Cerebellar cortex (tissue), 1 donor: ENCODE measurements around the gene FHOD3.
"Not testable (repeated sequence)": the region's sequence is repeated elsewhere in the genome, so short reads cannot be mapped to it uniquely, and the experiment has no call there.

Source experiments
- DNase-seq: peaks from one replicate; pipeline ENCODE4 v3.0.0-alpha.2; 2015; ENCODE audit warnings: low spot score

Gene FHOD3

GRCh38 chr18:36451454-36452251 lies 154.1 kb downstream of the FHOD3 start:
- DNase-seq: no peak

GRCh38 chr18:36454245-36454644 lies 156.7 kb downstream of the FHOD3 start:
- no peak for DNase-seq

GRCh38 chr18:36454848-36455458 lies 157.4 kb downstream of the FHOD3 start:
- DNase-seq: no peak

DNA sequence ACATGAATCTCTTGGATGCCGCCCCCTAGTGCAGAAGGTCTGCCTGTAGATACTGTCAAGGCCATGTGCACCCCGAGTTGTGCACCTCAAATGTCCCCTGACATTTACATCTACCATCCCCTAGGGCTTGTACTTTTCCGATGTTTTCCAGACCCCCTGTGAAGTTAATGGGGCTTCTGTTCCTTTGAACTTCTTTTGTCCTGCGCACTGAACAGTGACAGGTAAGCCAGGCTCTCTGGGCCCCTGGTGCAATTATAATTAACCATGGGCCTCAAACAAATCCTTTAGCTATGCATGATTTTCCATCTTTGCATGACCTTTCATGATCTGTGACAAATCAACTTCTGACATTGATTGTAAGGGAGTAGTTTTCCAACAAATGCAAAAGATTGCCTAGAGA lies 158.4 kb downstream of the FHOD3 start:
- no peak for DNase-seq

- DNase-seq: no peak
These were observed 159.1 kb downstream of the FHOD3 start for GRCh38 chr18:36456622-36457021.

GRCh38 chr18:36457683-36458082 lies 160.2 kb downstream of the FHOD3 start:
- DNase-seq: no peak

GRCh38 chr18:36458306-36458705 lies 160.8 kb downstream of the FHOD3 start:
- no peak for DNase-seq

DNA sequence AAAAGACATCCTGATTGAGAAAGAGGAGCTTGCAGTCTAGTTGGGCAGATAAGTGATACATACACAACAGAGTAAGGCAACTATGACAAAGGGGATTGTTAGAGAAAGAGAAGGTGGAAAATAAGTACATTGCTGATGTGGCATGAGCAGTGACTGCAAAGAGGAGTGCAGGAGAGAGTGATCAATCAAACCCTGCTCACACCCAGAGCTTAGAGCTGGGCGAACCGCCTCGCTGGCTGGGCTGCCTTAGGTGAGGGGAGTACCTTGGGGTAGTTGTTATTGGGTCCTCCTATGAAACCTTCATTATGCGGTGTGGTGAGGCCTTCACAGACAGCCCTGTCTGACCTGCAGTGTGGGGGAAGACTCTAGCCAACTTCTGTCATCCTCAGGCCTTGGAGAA lies 161.7 kb downstream of the FHOD3 start:
- DNase-seq: no peak

DNA sequence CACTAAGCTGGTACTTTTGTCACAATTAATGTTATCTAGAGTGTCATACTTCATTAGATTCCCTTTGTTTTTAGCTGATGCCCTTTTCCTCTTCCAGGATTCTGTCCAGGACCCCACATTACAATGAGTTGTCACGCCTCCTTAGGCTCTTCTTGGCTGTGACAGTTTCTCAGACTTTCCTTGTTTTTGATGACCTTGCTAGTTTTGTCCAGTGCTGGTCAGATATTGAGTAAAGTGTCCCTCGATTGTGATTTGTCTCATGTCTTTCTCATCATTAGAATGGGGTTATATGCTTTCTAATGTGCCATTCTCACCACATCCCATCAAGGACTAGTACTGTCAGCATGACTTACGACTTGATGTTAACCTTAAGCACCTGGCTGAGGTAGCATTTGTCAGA lies 162.3 kb downstream of the FHOD3 start:
- DNase-seq: no peak

DNA sequence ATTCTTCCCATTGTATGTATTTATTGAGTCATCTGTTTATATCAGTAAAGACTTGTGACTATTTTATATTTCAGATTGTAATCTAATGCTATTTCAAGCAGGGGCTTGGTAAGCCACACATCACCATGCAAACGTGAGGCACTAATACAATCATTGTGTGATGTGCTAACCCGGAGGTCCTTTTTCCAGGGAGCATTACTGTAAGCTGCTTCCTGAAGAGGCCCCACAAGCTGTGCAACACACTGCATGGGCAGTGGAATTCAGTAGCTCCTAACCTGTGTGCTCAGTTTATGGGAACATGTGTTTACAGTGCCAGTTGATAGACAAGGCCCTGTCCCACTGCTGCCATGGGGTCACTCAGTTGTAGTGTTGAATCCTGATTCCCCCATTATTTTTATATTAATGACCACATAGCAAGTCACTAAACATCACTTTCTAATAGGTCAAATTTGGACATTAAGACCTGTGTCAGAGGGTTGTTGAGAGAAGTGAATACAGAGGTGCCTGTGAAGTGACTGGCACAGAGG lies 162.9 kb downstream of the FHOD3 start:
- no peak for DNase-seq

DNA sequence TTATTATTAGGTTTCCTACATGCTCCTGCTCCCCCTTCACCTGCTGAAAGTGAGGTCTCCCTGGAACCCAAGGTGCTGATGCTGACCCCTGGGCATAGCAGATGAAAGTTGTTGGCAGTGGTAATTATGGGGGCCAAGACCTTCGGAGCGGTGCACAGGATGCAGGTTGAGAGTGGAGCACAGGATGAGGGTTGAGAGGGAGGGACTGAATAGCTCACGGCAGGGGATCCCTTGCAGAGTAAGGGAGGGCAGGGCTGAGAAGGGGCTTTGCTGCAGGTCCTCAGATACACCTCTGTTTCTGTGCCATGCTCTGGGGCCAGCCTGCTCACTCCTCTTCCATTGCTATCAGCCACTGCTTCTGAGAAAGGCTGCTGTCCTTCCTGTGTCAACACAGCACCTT lies 163.3 kb downstream of the FHOD3 start:
- DNase-seq: no peak

GRCh38 chr18:36461551-36461987 lies 164.1 kb downstream of the FHOD3 start:
- no peak for DNase-seq

DNA sequence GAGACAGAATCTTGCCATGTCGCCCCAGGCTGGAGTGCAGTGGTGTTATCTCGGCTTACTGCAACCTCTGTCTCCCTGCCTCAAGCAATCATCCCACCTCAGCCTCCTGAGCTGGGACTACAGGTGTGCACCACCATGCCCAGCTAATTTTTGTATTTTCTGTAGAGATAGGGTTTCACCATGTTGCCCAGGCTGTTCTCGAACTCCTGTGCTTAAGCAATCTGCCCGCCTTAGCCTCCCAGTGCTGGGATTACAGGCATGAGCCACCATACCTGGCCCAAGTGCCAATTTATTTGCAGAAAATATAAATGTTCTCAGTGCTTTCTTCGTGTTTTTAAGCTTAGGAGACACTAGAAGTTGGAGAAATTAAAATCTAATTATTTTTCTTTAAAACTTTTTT lies 166.0 kb downstream of the FHOD3 start:
- DNase-seq: not testable (repeated sequence)

DNA sequence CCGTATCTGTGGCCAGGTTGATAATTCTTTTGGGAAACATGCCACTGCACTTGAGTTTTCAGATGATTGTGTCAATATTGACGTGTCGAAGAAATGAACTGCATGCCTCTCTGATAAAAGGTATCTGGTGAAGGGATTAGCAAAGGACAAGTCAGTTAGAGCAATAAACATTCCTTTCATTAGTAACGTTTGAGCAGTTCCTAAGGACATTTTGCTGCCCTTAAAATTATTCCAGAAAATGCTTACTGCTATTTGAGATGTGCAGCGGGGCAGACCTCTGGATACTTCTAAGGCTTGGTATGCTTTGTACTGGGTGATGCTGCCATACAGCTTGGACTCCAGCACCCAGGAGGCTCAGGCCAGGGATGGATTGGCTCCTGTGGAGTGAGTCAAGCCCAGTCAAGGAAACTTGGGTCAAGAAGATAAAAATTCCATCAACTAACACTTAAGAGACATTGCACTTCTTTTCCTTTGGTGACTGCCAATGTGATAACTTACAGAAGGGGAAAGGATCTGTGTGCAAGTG lies 166.7 kb downstream of the FHOD3 start:
- DNase-seq: no peak

- DNase-seq: no peak
These were observed 167.8 kb downstream of the FHOD3 start for GRCh38 chr18:36465276-36465675.

DNA sequence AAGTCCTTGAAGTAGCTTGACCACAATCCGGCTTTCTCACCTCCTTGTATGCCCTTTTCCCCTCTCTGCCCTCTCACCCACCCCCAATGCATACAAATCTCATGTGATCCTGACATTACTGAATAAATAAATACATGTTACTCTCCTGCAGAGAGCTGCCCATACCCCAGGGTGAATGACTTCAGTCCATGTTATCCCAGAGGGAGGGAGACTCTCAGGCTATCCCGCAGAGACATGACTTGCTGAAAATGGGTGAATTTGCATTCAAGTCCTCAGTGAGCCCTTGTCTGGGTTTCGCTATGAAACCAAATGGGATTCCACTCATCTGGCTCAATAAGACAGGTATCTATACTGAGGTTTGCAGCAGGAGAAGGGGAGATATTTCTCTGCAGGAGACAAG lies 168.5 kb downstream of the FHOD3 start:
- no peak for DNase-seq

DNA sequence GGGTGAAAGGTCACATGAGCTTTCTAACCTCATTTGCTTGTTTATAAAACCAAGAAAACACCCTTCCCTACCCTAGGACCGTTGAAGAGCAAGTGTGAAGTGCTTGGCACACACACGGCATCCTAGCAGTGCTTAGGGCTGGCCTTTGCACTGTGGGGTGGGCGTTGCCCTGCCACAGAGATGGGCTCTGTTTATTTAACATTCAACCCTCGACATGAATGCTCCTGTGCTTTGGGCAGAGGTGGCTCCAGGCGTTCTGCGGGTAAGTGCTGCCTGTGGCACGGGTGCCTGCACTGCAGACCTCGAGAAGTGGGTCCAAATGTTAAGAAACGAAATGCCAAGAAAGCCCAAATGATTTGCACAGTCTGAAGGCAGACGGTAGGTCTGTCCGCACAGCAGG lies 170.1 kb downstream of the FHOD3 start:
- no peak for DNase-seq

GRCh38 chr18:36468161-36468560 lies 170.6 kb downstream of the FHOD3 start:
- DNase-seq: no peak

DNA sequence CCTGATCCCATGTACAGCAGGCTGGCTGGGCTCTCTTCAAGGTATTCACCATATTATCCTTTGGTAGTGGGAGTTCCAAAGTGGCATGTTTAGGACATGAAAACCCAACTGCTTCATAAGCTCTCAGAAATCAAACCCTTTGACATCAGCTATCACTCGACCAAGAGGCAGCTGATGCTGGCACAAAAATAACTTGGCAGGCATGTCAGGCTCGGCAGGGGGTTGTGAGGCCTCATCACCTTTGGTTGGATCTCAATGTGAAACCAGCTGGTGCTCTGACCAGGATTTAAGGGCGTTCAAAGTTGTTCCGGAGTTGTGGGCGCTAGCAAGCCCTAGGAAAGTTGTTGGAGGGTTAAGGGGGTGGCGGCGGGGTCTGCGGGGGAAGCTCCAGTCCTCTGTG lies 171.9 kb downstream of the FHOD3 start:
- no peak for DNase-seq

GRCh38 chr18:36470896-36471295 lies 173.4 kb downstream of the FHOD3 start:
- no peak for DNase-seq

- DNase-seq: no peak
These were observed 173.9 kb downstream of the FHOD3 start for GRCh38 chr18:36471393-36471792.

DNA sequence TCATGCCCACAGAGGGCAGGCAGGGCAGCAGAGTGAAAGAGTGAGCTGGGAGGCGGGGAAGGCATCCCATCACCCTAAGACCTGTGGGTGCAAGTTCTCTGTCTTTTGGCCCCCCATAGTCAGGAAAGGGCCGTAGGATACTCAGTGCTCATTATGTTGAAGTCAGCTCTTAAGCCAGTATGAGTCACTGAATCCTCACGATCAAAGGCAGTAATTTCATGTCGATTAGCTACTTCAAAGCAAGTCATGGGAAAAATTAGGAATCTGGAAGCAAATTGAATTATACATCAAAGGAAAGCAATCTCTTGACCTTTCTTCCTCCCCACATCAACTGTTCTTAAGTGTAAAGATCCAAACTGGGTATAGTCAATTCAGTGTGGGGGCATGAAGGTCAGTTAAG lies 178.9 kb downstream of the FHOD3 start:
- no peak for DNase-seq

DNA sequence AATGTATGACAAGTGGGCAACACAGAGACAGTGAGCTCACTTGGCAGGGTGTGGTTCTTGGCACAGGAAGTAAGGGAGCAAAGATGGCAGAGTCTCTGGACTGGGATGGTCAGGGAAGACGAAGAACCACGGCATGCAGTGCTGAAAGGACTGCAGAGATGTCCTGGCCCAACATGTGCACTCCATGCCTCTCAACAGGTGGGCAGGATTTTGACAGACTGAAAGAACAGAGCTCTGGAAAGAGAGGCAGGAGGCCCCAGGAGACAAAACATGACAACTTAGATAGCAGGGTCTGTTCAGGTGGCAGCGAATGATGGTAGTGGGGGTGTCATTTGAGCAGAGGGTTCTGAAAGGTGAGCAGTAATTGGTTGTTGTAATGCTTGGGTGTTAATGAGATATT lies 180.3 kb downstream of the FHOD3 start:
- no peak for DNase-seq
